Fibroblast of lung (primary cell): Measurements from ENCODE around the gene MAP3K7. TPM values are rescaled to one million over a fixed set of nuclear protein-coding genes. Genes with fewer than 3 reads are reported as not detected.

Experiments
- DNase-seq, 2 donors: peaks; one replicate each; pipeline versions ENCODE4 v3.0.0 to v3.0.0-alpha.2; 2010; ENCODE audit warnings: low read depth in 2 of 2
- H2AFZ ChIP-seq: 2 replicates; pipeline ENCODE4 v1.5.1; 2012; ENCODE audit warnings: low read length, control low read depth, inconsistent platforms
- H3K27ac ChIP-seq: 2 replicates; pipeline ENCODE4 v1.5.1; 2011; ENCODE audit warnings: low read length, control low read depth; ENCODE audit not compliant: insufficient read depth
- H3K27me3 ChIP-seq: 2 replicates; pipeline ENCODE4 v1.5.1; 2011; ENCODE audit warnings: mild to moderate bottlenecking, low read length; ENCODE audit not compliant: control insufficient read depth, insufficient read depth
- H3K36me3 ChIP-seq: 2 replicates; pipeline ENCODE4 v1.5.1; 2011; ENCODE audit warnings: low read length; ENCODE audit not compliant: control insufficient read depth, insufficient read depth
- H3K4me1 ChIP-seq: 2 replicates; pipeline ENCODE4 v1.5.1; 2011; ENCODE audit warnings: low read length; ENCODE audit not compliant: control insufficient read depth, insufficient read depth; ENCODE audit errors: extremely low read depth
- H3K4me2 ChIP-seq: 2 replicates; pipeline ENCODE4 v1.5.1; 2011; ENCODE audit warnings: low read length, control low read depth; ENCODE audit not compliant: insufficient read depth; ENCODE audit errors: extremely low read depth
- H3K4me3 ChIP-seq, 4 experiments: fragments of 200-600 bp in 1 of 4; sonication (generic) in 1 of 4; replicated peaks in 1 of 4; 2 replicates each; pipeline ENCODE4 v1.5.1; 2011 to 2016; ENCODE audit warnings: low read length in 4 of 4, low read depth in 3 of 4, mild to moderate bottlenecking in 3 of 4, control low read depth in 2 of 4, inconsistent platforms in 1 of 4, mixed read lengths in 1 of 4; ENCODE audit not compliant: insufficient read depth in 1 of 4; ENCODE audit errors: control extremely low read depth in 1 of 4
- H3K79me2 ChIP-seq: 2 replicates; pipeline ENCODE4 v1.5.1; 2012; ENCODE audit warnings: mild to moderate bottlenecking, low read length, inconsistent platforms; ENCODE audit not compliant: control insufficient read depth, insufficient read depth
- H3K9ac ChIP-seq: 2 replicates; pipeline ENCODE4 v1.5.1; 2011; ENCODE audit warnings: mild to moderate bottlenecking, low read length, control low read depth; ENCODE audit not compliant: insufficient read depth
- H3K9me3 ChIP-seq: 2 replicates; pipeline ENCODE4 v1.5.1; 2012; ENCODE audit warnings: low read depth, low read length; ENCODE audit not compliant: control insufficient read depth, insufficient read depth
- H4K20me1 ChIP-seq: 2 replicates; pipeline ENCODE4 v1.5.1; 2011; ENCODE audit warnings: low read length; ENCODE audit not compliant: control insufficient read depth, insufficient read depth; ENCODE audit errors: extremely low read depth
- CTCF ChIP-seq, 2 donors: IDR thresholded peaks in 1 of 2; conservative IDR thresholded peaks in 1 of 2; 1 replicate in 1 of 2; 2 replicates in 1 of 2; pipeline ENCODE4 v1.5.1; 2011 to 2012; ENCODE audit warnings: low read length in 2 of 2, control low read depth in 1 of 2, inconsistent platforms in 1 of 2, low read depth in 1 of 2, mild to moderate bottlenecking in 1 of 2
- EZH2 ChIP-seq: IDR thresholded peaks from 2 replicates; pipeline ENCODE4 v1.5.1; 2012; ENCODE audit warnings: low read length, control low read depth, mild to moderate bottlenecking; ENCODE audit errors: missing control alignments
- polyA plus RNA-seq, 2 donors: library from polyadenylated mRNA; depleted of rRNA in 1 of 2; stranded (reverse) in 1 of 2; unstranded in 1 of 2; fragments of >200 nt; gene quantifications; 2 replicates each; pipeline ENCODE4 v1.2.1, GENCODE V29; 2011 to 2012; ENCODE audit warnings: missing spikeins in 1 of 2
- total RNA-seq: library from RNA; depleted of rRNA; stranded (reverse); fragments of >200 nt; gene quantifications from 2 replicates; pipeline ENCODE4 v1.2.1, GENCODE V29; 2014

The MAP3K7 gene
- total and polyA plus RNA-seq, 2 donors (not counting 1 experiment from before 2014, with no cell fraction given): 35.5 to 48.6 TPM

- Histone ChIP-seq H3K36me3 (peaks cover 1% of the 10 kb centered on the region), H3K4me2 (no peak overlapping the region), H3K9ac (no peak overlapping the region), H2AFZ (no peak overlapping the region), H4K20me1 (no peaks in the 10 kb centered on the region), H3K9me3 (no peaks in the 10 kb centered on the region), H3K27me3 (no peaks in the 10 kb centered on the region), H3K79me2 (no peaks in the 10 kb centered on the region), H3K4me3 (no peak overlapping the region), H3K4me1 (no peaks in the 10 kb centered on the region), H3K27ac (no peak overlapping the region)
- TF ChIP-seq CTCF (conservative IDR thresholded peaks at IDR 0.05 in 1 of 2, IDR thresholded peaks at IDR 0.05 in 1 of 2; ENCODE audit: low read depth in 1 of 2, low read length in 2 of 2) (no peak), EZH2 (no peak)
- no peak for DNase-seq
Observed at GRCh38 chr6:90523779-90524310, 63.0 kb downstream of the MAP3K7 start.

GRCh38 chr6:90521955-90522354, 64.9 kb downstream of the MAP3K7 start:
- H2AFZ ChIP-seq: no peak overlapping the region
- H3K4me2 ChIP-seq: no peak overlapping the region
- TF ChIP-seq CTCF (conservative IDR thresholded peaks at IDR 0.05 in 1 of 2, IDR thresholded peaks at IDR 0.05 in 1 of 2; ENCODE audit: low read depth in 1 of 2, low read length in 2 of 2) (no peak), EZH2 (no peak)
- H3K27ac ChIP-seq: no peak overlapping the region
- H3K9me3 ChIP-seq: no peaks in the 10 kb centered on the region
- no peak overlapping the region for H3K4me3 ChIP-seq
- no peaks in the 10 kb centered on the region for H4K20me1 ChIP-seq
- no peak for DNase-seq
- no peak overlapping the region for H3K9ac ChIP-seq
- H3K4me1 ChIP-seq: no peaks in the 10 kb centered on the region
- no peaks in the 10 kb centered on the region for H3K27me3 ChIP-seq
- H3K79me2 ChIP-seq: no peaks in the 10 kb centered on the region
- peaks cover 1% of the 10 kb centered on the region for H3K36me3 ChIP-seq

GRCh38 chr6:90516074-90516660, 70.7 kb downstream of the MAP3K7 start:
- H3K36me3 ChIP-seq: no peaks in the 10 kb centered on the region
- no peak overlapping the region for H3K4me3 ChIP-seq
- no peaks in the 10 kb centered on the region for H3K9me3 ChIP-seq
- no peak overlapping the region for H2AFZ ChIP-seq
- no peak overlapping the region for H3K9ac ChIP-seq
- no peaks in the 10 kb centered on the region for H4K20me1 ChIP-seq
- no peak overlapping the region for H3K27ac ChIP-seq
- no peaks in the 10 kb centered on the region for H3K27me3 ChIP-seq
- no peak for DNase-seq
- no peak overlapping the region for H3K4me2 ChIP-seq
- H3K79me2 ChIP-seq: no peaks in the 10 kb centered on the region
- H3K4me1 ChIP-seq: no peaks in the 10 kb centered on the region
- no peak for TF ChIP-seq EZH2
- no peak for TF ChIP-seq CTCF (conservative IDR thresholded peaks at IDR 0.05 in 1 of 2, IDR thresholded peaks at IDR 0.05 in 1 of 2; ENCODE audit: low read depth in 1 of 2, low read length in 2 of 2)
